GM21381 (cell line): Measurements from ENCODE around the gene ATXN2.

ENCODE experiments used
- ATAC-seq: cut with Tn5 transposase; IDR thresholded peaks from one replicate; pipeline ENCODE4 v1.9.1; 2021; ENCODE audit warnings: mild to moderate bottlenecking, moderate library complexity; ENCODE audit not compliant: unreplicated experiment

The ATXN2 gene

DNA sequence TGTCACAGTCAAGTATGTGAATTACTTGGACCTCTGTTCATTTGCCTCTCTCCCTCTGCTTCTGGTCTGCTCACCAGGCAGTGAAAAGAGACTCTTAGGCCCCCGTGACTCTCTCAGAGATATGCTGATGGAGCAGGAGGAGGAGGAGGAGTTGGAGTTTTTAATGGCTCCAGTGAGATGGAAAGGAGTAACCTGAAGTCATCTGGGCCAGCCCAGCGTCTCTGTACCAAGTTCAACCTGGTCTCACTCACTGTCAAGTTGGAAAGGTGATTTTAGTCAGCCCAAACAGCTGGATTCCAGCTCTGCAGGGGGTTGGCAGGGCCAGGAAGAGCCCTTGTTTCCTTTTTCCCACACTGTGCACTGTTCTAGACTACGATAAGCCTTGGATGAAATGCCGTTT, 144.8 kb downstream of the ATXN2 start:
- ATAC-seq: no peak

DNA sequence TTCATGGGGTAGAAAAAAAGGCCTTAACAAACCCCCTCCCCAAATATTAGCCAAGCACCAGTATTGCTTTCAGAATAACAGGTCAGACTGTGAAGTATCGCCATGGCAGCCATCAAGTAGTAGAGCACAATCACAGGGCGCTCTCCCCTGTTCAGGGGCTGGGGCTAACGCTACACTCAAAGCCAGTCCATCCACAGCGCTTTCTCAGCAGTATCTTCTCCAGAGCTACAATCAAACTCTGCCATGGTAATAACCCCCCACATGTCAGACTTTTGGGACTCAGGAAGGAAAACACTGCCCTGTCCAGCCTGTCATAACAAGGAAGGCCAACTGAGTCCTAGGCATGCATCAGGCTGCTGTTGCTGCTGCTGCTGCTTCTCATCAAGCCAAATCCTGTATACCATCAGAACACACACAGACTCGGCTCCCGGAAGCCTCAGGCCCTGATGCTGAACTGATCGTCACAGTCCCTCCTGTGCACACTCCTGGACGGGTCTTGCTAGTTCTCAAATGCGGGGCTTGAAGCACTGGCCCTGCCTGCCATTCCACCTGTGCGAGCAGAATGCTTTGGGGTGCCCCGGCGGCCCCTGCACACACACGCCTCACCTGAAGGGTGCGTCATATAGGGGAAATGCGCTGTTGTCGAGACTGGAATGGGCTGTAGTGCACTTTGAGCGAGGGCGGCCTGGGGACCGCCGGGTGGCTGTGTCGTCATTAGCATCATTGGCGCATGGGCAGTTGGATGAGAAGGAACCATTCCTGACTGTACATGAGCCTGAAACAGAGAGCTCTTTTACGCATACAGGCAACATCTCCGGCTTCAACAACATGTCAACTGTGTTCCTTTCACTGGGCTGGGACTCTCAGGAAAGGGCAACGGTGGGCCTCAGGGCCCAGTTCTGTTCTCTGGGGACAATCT, 145.8 kb downstream of the ATXN2 start:
- ATAC-seq: no peak

- no peak for ATAC-seq
Measured at GRCh38 chr12:111451649-111452129, 147.4 kb downstream of the ATXN2 start.

GRCh38 chr12:111451232-111451631, 147.9 kb downstream of the ATXN2 start:
- ATAC-seq: no peak

GRCh38 chr12:111450676-111451075, 148.4 kb downstream of the ATXN2 start:
- no peak for ATAC-seq

DNA sequence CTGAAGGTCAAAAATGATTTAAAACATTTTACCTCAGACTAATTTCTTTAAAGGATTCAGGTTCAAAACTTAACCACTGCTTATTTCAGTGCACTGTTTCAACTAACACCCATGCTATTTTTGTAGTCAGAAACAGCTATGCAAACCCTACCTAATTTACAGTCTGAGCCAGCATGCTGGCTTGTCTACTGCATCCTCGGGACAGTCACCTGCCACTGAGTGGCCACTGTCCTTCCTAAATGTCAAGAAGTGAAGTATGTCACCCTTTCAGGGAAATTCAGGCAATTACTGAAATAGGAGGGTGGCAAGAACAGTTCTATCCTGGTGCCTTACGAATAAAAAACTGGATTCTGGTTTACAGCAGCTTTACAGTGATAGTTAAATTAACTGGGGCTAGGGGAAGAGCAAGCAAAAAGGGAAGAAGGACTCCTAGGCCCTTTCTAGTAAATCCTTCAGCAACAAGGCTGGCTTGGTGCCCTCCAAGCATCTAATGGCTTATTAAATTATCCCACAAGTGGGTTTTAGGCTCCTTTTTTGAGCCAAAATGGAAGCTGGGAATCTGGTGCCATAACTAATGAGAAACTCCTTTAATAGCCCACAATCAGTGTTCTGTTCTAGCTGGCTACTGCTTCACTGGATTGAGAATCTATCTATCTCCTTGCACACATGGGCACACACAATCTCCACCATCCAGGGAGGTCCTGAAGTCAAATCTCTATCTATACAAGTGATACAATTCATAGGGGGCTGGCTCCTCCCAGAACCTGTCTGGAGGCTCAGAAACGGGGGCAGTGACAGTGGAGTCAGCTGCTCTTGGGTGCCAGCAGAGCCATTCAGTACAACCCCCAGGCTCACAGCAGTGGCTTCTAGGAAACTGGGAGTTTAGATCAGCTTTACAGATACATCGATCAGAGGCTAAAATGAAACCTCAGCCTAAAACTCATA, 150.0 kb downstream of the ATXN2 start:
- ATAC-seq: no peak

- ATAC-seq: no peak
Measured at GRCh38 chr12:111448266-111448830, 150.8 kb downstream of the ATXN2 start.

DNA sequence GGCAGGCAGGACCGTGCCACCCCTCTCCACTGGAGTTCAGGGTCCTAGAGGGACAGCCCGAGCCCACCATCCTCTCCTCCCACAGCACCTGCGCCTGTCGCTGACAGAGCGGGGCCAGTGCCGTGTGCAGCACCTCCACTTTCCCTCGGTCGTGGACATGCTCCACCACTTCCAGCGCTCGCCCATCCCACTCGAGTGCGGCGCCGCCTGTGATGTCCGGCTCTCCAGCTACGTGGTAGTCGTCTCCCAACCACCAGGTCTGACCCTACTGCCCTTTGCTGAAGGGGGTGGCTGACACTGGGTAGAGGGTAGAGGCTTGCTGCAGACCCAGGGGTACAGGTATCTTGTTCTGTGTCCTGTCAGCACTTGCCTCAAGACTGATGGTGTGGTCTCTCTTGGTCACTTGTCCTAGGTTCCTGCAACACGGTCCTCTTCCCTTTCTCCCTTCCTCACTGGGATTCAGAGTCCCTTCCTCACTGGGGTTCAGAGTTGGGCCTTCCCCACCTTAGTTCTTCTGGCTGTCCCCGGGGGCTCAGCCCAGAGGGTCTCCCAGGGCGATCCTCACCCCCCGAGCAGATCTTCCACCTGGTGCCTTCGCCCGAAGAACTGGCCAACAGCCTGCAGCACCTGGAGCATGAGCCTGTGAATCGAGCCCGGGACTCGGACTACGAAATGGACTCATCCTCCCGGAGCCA, 151.4 kb downstream of the ATXN2 start:
- ATAC-seq: no peak

- no peak for ATAC-seq
Measured at GRCh38 chr12:111446631-111447570, 152.2 kb downstream of the ATXN2 start.

DNA sequence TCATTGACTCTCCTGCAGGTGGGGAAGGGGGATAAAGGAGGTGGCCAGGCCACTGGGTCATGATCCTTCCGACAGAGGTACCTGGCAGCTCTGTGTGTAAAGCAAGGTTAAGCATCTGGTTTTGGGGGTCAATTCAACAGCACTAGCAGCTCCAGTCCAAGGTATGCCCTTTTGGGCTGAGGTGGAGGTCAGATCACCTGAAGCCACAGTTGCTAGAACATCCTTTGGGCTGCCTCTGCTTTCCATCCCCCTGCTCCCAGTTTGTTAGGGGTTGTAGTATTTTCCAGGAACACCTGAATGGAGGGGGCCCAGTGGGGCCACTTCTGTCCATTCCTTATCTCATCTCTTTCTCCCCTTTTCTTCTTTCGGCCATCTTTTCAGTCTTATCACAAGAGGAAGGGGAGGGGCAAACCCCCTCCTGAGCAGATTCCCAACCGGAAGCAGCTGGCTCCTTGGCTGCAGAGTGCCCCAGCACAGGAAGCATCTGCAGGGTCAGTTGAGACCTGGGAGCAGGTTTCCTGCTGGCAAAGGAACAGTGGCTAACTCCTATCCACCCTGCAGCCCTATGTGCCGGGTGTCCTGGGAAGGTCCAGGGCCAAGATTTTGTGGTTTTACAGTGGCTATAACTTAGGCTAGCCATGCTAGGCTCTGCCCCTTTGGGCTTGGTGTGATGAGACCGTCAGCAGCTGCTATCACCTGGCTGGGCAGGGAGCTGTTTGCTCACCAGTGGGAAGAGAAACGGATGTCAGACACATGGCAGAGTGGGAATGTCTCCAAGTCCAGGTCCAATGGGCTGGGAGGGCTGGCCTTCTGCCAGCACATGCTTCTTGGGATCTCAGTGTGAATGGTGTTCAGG, 153.2 kb downstream of the ATXN2 start:
- ATAC-seq: no peak

GRCh38 chr12:111444925-111445725, 154.0 kb downstream of the ATXN2 start:
- peak; percentile 75 for ATAC-seq

DNA sequence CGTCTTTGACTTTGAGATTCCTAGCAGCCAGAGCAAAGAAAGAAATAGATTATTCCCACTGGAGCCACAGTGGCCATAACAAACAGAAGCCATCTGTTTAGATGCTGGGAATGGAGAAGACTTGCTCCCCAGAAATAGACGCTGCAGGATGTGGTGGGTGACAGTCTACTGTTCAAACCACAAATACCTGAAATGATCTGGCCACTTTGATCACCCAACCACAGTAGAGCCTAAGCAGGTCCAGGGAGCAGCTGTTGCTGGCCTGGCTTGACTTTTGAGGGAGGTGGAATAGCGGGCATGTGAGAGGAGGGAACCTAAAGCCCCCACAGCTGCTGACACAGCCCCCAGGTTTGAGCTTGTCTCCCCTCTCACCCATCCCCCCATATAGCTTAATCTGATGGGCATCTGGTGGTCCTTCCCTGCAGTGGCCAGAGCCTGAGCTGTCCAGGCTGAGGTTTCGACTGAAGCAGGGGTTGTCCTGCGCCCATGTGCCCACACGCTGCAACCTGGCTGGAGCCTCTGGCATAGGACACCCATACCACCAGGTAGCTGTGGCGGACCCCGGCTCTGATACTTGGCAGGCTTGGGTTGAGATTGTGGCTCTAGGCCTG, 154.7 kb downstream of the ATXN2 start:
- peak; percentile 31 for ATAC-seq

DNA sequence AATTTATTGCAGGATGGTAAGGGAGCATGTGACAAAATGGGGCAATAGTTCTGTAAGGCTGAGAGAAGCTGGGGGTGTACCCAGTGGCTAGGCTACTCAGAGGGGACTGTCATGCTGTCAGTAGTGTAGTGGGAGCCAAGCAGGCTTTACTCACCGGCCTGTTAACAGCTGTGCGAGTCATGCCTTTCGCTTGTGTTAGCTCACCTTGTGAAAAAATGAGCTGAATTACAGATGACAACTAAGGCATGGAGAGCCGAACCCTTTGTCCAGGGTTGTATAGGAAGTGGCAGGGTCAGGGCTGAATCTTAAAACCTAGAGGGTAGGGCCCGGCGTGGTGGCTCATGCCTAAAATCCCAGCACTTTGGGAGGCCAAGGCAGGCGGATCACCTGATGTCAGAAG, 155.5 kb downstream of the ATXN2 start:
- ATAC-seq: no peak

- no peak for ATAC-seq
Measured at GRCh38 chr12:111443086-111443485, 156.0 kb downstream of the ATXN2 start.

GRCh38 chr12:111442301-111443045, 156.6 kb downstream of the ATXN2 start:
- no peak for ATAC-seq

GRCh38 chr12:111441107-111441928, 157.8 kb downstream of the ATXN2 start:
- ATAC-seq: no peak
